Loucy (cell line): ENCODE data around the gene RBM18.

Source experiments
- H2AFZ ChIP-seq: fragments of 200-600 bp; sonication (generic); 2 replicates; pipeline ENCODE4 v1.6.0; 2016; ENCODE audit warnings: antibody characterized with exemption, mild to moderate bottlenecking, low read length, moderate library complexity
- H3F3A ChIP-seq: fragments of 200-600 bp; 2 replicates; pipeline ENCODE4 v1.6.0; 2016; ENCODE audit warnings: antibody characterized with exemption, low read depth, mild to moderate bottlenecking
- H3K27me3 ChIP-seq: fragments of 200-600 bp; sonication (generic); 2 replicates; pipeline ENCODE4 v1.6.1; 2014; ENCODE audit warnings: low read length, mild to moderate bottlenecking; ENCODE audit not compliant: insufficient read depth, poor library complexity, severe bottlenecking
- H3K36me3 ChIP-seq: fragments of 200-600 bp; sonication (generic); 2 replicates; pipeline ENCODE4 v1.6.1; 2016; ENCODE audit warnings: low read length; ENCODE audit not compliant: insufficient read depth
- H3K4me1 ChIP-seq: fragments of 200-600 bp; sonication (generic); 2 replicates; pipeline ENCODE4 v1.5.1; 2014; ENCODE audit warnings: low read length, mild to moderate bottlenecking; ENCODE audit not compliant: insufficient read depth, poor library complexity, severe bottlenecking
- H3K4me2 ChIP-seq: fragments of 200-600 bp; sonication (generic); 2 replicates; pipeline ENCODE4 v1.6.0; 2014; ENCODE audit warnings: antibody characterized with exemption, low read length, low read depth, mild to moderate bottlenecking; ENCODE audit not compliant: poor library complexity, severe bottlenecking
- H3K4me3 ChIP-seq: fragments of 200-600 bp; sonication (generic); 2 replicates; pipeline ENCODE4 v1.5.1; 2014; ENCODE audit warnings: low read length, mild to moderate bottlenecking, mixed read lengths; ENCODE audit not compliant: poor library complexity, severe bottlenecking
- H3K79me2 ChIP-seq: fragments of 200-600 bp; sonication (generic); 2 replicates; pipeline ENCODE4 v1.6.1; 2014; ENCODE audit warnings: low read length; ENCODE audit not compliant: insufficient read depth
- H3K9ac ChIP-seq: fragments of 200-600 bp; sonication (generic); 2 replicates; pipeline ENCODE4 v1.6.0; 2014; ENCODE audit warnings: mild to moderate bottlenecking, low read depth, low read length, moderate library complexity; ENCODE audit not compliant: poor library complexity, severe bottlenecking
- H3K9me2 ChIP-seq: fragments of 200-600 bp; sonication (generic); replicated peaks from 2 replicates; pipeline ENCODE4 v1.6.1; 2016; ENCODE audit warnings: low read depth, low read length, mixed read lengths
- H3K9me3 ChIP-seq: fragments of 200-600 bp; sonication (generic); 2 replicates; pipeline ENCODE4 v1.6.1; 2014; ENCODE audit warnings: mild to moderate bottlenecking, antibody characterized with exemption, low read length, low read depth; ENCODE audit not compliant: insufficient read depth
- H4K20me1 ChIP-seq: fragments of 200-600 bp; sonication (generic); 2 replicates; pipeline ENCODE4 v1.6.0; 2014; ENCODE audit warnings: antibody characterized with exemption, low read length, mild to moderate bottlenecking; ENCODE audit not compliant: insufficient read depth, poor library complexity, severe bottlenecking
- CTCF ChIP-seq: fragments of 200-600 bp; sonication (generic); conservative IDR thresholded peaks from 2 replicates; pipeline ENCODE4 v1.5.1; 2014; ENCODE audit warnings: mild to moderate bottlenecking, antibody characterized with exemption, low read length
- EZH2phosphoT487 ChIP-seq: fragments of 200-600 bp; IDR thresholded peaks from 2 replicates; pipeline ENCODE4 v1.6.1; 2018; ENCODE audit warnings: antibody characterized with exemption, mild to moderate bottlenecking, moderate library complexity, borderline replicate concordance

The RBM18 gene

GRCh38 chr9:122287214-122287720 is 22.6 kb upstream of the RBM18 start:
- H3K36me3 ChIP-seq: peaks cover 73% of the 10 kb centered on the region; the same call in 1 of the 2 replicates
- no peaks in the 10 kb centered on the region for H3F3A ChIP-seq
- no peaks in the 10 kb centered on the region for H3K27me3 ChIP-seq
- no peaks in the 10 kb centered on the region for H4K20me1 ChIP-seq
- H3K9ac ChIP-seq: no peak overlapping the region
- H3K79me2 ChIP-seq: no peaks in the 10 kb centered on the region
- H3K9me2 ChIP-seq: no peaks in the 10 kb centered on the region
- no peaks in the 10 kb centered on the region for H3K9me3 ChIP-seq
- TF ChIP-seq EZH2phosphoT487 (no peak), CTCF (no peak)
- H3K4me3 ChIP-seq: no peak overlapping the region
- no peak overlapping the region for H2AFZ ChIP-seq
- H3K4me2 ChIP-seq: no peak overlapping the region
- no peaks in the 10 kb centered on the region for H3K4me1 ChIP-seq

DNA sequence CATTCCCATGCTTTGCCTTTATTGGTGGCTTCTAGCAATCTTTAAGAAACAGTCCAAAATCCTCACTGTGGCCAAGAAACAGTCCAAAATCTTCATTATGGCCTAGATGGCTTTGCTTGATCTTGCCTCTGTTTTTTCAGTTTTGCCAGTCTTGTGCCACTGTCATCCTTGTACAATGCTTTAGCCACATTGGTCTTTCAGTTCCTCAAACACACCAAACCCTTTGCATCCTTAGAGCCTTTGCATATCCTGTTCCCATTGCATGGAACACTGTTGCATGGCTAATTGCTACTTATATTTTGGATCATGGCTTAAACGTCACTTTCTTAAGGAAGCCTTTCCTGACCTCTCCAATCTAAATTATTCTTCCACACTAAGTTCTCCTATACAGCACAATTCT is 22.1 kb upstream of the RBM18 start:
- no peak for TF ChIP-seq CTCF
- no peak overlapping the region for H2AFZ ChIP-seq
- no peaks in the 10 kb centered on the region for H4K20me1 ChIP-seq
- H3F3A ChIP-seq: no peaks in the 10 kb centered on the region
- H3K9me2 ChIP-seq: no peaks in the 10 kb centered on the region
- no peaks in the 10 kb centered on the region for H3K9me3 ChIP-seq
- H3K4me1 ChIP-seq: no peaks in the 10 kb centered on the region
- no peaks in the 10 kb centered on the region for H3K79me2 ChIP-seq
- no peak overlapping the region for H3K4me3 ChIP-seq
- H3K9ac ChIP-seq: no peak overlapping the region
- peaks cover 74% of the 10 kb centered on the region; the same call in 1 of the 2 replicates for H3K36me3 ChIP-seq
- no peaks in the 10 kb centered on the region for H3K27me3 ChIP-seq
- no peak overlapping the region for H3K4me2 ChIP-seq

DNA sequence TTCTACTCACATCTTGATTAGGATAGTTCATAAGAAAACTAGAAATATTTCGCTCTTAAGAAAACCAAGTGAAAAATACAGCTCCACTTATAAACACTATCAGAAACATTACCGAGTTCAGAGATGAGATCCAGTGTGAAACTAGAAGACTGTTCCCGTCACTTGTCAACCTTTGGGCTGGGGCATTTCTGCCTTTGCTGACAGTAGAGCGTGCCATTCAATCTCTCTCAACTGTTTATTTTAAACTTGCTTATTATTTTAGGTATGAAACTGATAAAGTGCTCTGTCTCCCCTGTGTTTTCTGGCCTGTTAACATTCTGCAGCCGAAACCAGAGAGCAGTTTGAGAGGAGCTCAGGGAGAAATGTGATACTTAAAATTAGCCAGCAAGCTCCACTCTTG is 16.7 kb upstream of the RBM18 start:
- peaks cover 6% of the 10 kb centered on the region; the same call in 1 of the 2 replicates for H3K79me2 ChIP-seq
- peaks cover 52% of the 10 kb centered on the region for H3K36me3 ChIP-seq
- no peak overlapping the region for H3K4me2 ChIP-seq
- H3K9me2 ChIP-seq: no peaks in the 10 kb centered on the region
- no peak overlapping the region for H3K9ac ChIP-seq
- TF ChIP-seq EZH2phosphoT487: no peak
- no peak for TF ChIP-seq CTCF
- no peaks in the 10 kb centered on the region for H3K27me3 ChIP-seq
- no peaks in the 10 kb centered on the region for H3F3A ChIP-seq
- H4K20me1 ChIP-seq: no peaks in the 10 kb centered on the region
- no peak overlapping the region for H2AFZ ChIP-seq
- no peaks in the 10 kb centered on the region for H3K4me1 ChIP-seq
- no peak overlapping the region for H3K4me3 ChIP-seq
- H3K9me3 ChIP-seq: no peaks in the 10 kb centered on the region
